SU-DHL-6 (cell line): ENCODE results near the gene PSEN1.
"Not testable (repeated sequence)": the region's sequence is repeated elsewhere in the genome, so short reads cannot be mapped to it uniquely, and the experiment has no call there.

Source experiments
- H2AFZ ChIP-seq: fragments of 200-600 bp; sonication (generic); 2 replicates; pipeline ENCODE4 v1.6.1; 2014; ENCODE audit warnings: low read depth, mild to moderate bottlenecking, moderate library complexity, mixed read lengths, antibody characterized with exemption, low read length; ENCODE audit not compliant: severe bottlenecking
- H3F3A ChIP-seq: fragments of 200-600 bp; shearing (Covaris generic); 2 replicates; pipeline ENCODE4 v1.6.0; 2016; ENCODE audit warnings: antibody characterized with exemption, mild to moderate bottlenecking; ENCODE audit not compliant: insufficient read depth
- H3K27ac ChIP-seq: fragments of 200-600 bp; sonication (generic); 2 replicates; pipeline ENCODE4 v1.5.1; 2016; ENCODE audit warnings: low read depth, mild to moderate bottlenecking, low read length, moderate library complexity, mixed read lengths
- H3K27me3 ChIP-seq: fragments of 200-600 bp; sonication (generic), shearing (Covaris generic); 2 replicates; pipeline ENCODE4 v1.6.0; 2014; ENCODE audit warnings: mild to moderate bottlenecking, low read length
- H3K36me3 ChIP-seq: fragments of 200-600 bp; sonication (generic); 2 replicates; pipeline ENCODE4 v1.6.1; 2014; ENCODE audit warnings: mild to moderate bottlenecking, low read length, mixed read lengths
- H3K4me2 ChIP-seq: fragments of 300-600, 200-600 bp; shearing (Covaris generic), sonication (generic); 2 replicates; pipeline ENCODE4 v1.6.0; 2014; ENCODE audit warnings: low read length, low read depth, mild to moderate bottlenecking; ENCODE audit not compliant: poor library complexity, severe bottlenecking
- H3K4me3 ChIP-seq: fragments of 200-600 bp; sonication (generic); 2 replicates; pipeline ENCODE4 v1.5.1; 2014; ENCODE audit warnings: antibody characterized with exemption, low read length, mild to moderate bottlenecking, mixed read lengths; ENCODE audit not compliant: insufficient read depth, poor library complexity, severe bottlenecking
- H3K79me2 ChIP-seq: fragments of 200-600 bp; sonication (generic); 2 replicates; pipeline ENCODE4 v1.6.1; 2014; ENCODE audit warnings: mild to moderate bottlenecking, low read length, moderate library complexity; ENCODE audit not compliant: insufficient read depth
- H3K9ac ChIP-seq: fragments of 200-600 bp; sonication (generic); 2 replicates; pipeline ENCODE4 v1.7.0; 2014; ENCODE audit warnings: mild to moderate bottlenecking, low read length
- H3K9me2 ChIP-seq: fragments of 200-600 bp; sonication (generic); replicated peaks from 2 replicates; pipeline ENCODE4 v1.6.1; 2014; ENCODE audit warnings: low read length; ENCODE audit not compliant: insufficient read depth
- H3K9me3 ChIP-seq: fragments of 200-600 bp; sonication (generic); 2 replicates; pipeline ENCODE4 v1.6.1; 2014; ENCODE audit warnings: low read length, mixed read lengths; ENCODE audit not compliant: insufficient read depth
- H4K20me1 ChIP-seq: fragments of 200-600 bp; sonication (generic); 2 replicates; pipeline ENCODE4 v1.6.1; 2014; ENCODE audit warnings: low read depth, mild to moderate bottlenecking, antibody characterized with exemption, low read length, moderate library complexity, mixed read lengths
- EZH2phosphoT487 ChIP-seq: fragments of 200-600 bp; sonication (generic), shearing (Covaris generic); conservative IDR thresholded peaks from 2 replicates; pipeline ENCODE4 v1.6.1; 2018; ENCODE audit warnings: mild to moderate bottlenecking, antibody characterized with exemption, low read length, moderate library complexity, mixed read lengths
- TF ChIP-seq, protein P1 (sequence below): fragments of 200-600 bp; sonication (generic); IDR thresholded peaks from one replicate; pipeline ENCODE4 v1.5.1; 2017; ENCODE audit warnings: antibody characterized with exemption, mild to moderate bottlenecking, low read length, moderate library complexity; ENCODE audit not compliant: insufficient read depth, poor library complexity, severe bottlenecking

PSEN1 gene

GRCh38 chr14:73189651-73190050, 53.3 kb downstream of the PSEN1 start:
- no peak overlapping the region for H3K9ac ChIP-seq
- H3K27me3 ChIP-seq, result no peaks in the 10 kb centered on the region
- TF ChIP-seq EZH2phosphoT487, result no peak
- TF ChIP-seq, protein P1, sequence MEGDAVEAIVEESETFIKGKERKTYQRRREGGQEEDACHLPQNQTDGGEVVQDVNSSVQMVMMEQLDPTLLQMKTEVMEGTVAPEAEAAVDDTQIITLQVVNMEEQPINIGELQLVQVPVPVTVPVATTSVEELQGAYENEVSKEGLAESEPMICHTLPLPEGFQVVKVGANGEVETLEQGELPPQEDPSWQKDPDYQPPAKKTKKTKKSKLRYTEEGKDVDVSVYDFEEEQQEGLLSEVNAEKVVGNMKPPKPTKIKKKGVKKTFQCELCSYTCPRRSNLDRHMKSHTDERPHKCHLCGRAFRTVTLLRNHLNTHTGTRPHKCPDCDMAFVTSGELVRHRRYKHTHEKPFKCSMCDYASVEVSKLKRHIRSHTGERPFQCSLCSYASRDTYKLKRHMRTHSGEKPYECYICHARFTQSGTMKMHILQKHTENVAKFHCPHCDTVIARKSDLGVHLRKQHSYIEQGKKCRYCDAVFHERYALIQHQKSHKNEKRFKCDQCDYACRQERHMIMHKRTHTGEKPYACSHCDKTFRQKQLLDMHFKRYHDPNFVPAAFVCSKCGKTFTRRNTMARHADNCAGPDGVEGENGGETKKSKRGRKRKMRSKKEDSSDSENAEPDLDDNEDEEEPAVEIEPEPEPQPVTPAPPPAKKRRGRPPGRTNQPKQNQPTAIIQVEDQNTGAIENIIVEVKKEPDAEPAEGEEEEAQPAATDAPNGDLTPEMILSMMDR, result no peak
- no peak overlapping the region for H3K4me3 ChIP-seq
- no peaks in the 10 kb centered on the region for H3K9me2 ChIP-seq
- H2AFZ ChIP-seq, result no peak overlapping the region
- peaks cover 4% of the 10 kb centered on the region; the same call in 1 of the 2 replicates for H3K36me3 ChIP-seq
- no peaks in the 10 kb centered on the region for H3K79me2 ChIP-seq
- no peaks in the 10 kb centered on the region for H4K20me1 ChIP-seq
- no peak overlapping the region for H3K4me2 ChIP-seq
- H3K27ac ChIP-seq, result no peak overlapping the region
- no peaks in the 10 kb centered on the region for H3K9me3 ChIP-seq
- no peaks in the 10 kb centered on the region; the same call in 1 of the 2 replicates for H3F3A ChIP-seq

DNA sequence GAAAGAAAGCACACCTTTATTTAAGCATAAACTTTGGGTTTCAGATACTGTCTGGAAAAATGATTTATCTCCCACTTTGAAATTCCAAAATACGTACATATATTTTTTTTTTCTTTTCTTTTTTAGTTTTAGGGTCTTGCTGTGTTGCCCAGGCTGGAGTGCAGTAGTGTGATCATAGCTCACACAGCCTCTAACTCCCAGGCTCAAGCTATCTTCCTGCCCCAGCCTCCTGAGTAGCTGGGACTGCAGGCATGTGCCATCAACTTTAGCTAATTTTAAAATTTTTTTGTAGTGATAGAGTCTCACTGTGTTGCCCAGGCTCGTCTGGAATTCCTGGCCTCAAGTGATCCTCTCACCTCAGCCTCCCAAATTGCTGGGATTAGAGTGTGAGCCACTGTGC, 55.1 kb downstream of the PSEN1 start:
- Histone ChIP-seq H3K9me2 (no peaks in the 10 kb centered on the region), H3K79me2 (no peaks in the 10 kb centered on the region), H3K27ac (no peak overlapping the region), H2AFZ (no peak overlapping the region), H3K4me2 (no peak overlapping the region), H3K27me3 (no peaks in the 10 kb centered on the region), H3F3A (no peaks in the 10 kb centered on the region; the same call in 1 of the 2 replicates), H3K9me3 (no peaks in the 10 kb centered on the region), H3K9ac (no peak overlapping the region), H3K4me3 (no peak overlapping the region), H3K36me3 (peaks cover 4% of the 10 kb centered on the region; the same call in 1 of the 2 replicates), H4K20me1 (no peaks in the 10 kb centered on the region)
- TF ChIP-seq, protein P1, result no peak
- no peak for TF ChIP-seq EZH2phosphoT487

DNA sequence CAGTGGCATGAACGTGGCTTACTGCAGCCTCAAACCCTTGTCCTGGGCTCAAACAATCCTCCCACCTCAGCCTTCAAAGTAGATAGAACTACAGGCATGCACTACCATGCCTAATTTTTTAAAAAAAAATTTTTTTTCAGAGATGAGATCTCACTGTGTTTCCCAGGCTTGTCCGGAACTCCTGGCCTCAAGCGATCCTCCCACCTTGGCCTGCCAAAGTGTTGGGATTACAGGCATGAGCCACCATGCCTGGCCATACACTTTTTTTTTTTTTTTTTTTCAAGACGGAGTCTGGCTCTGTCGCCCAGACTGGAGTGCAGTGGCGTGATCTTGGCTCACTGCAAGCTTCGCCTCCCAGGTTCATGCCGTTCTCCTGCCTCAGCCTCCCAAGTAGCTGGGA, 58.0 kb downstream of the PSEN1 start:
- H3K79me2 ChIP-seq, H3K36me3 ChIP-seq, H3K27ac ChIP-seq, H3K4me3 ChIP-seq, H3K9ac ChIP-seq, H3K4me2 ChIP-seq, H3F3A ChIP-seq, H3K9me2 ChIP-seq, H4K20me1 ChIP-seq, H3K27me3 ChIP-seq, H2AFZ ChIP-seq, H3K9me3 ChIP-seq: not testable (repeated sequence)

GRCh38 chr14:73198253-73198652, 61.9 kb downstream of the PSEN1 start:
- Histone ChIP-seq H3K27ac (no peak overlapping the region), H3K27me3 (no peaks in the 10 kb centered on the region), H3K9me3 (no peaks in the 10 kb centered on the region), H3F3A (no peaks in the 10 kb centered on the region; the same call in 1 of the 2 replicates), H3K36me3 (no peaks in the 10 kb centered on the region), H3K9me2 (no peaks in the 10 kb centered on the region), H3K4me2 (no peak overlapping the region), H4K20me1 (no peaks in the 10 kb centered on the region), H3K79me2 (no peaks in the 10 kb centered on the region), H3K4me3 (no peak overlapping the region), H3K9ac (no peak overlapping the region), H2AFZ (no peak overlapping the region)
- TF ChIP-seq, protein P1, result no peak
- no peak for TF ChIP-seq EZH2phosphoT487
